Gastroesophageal sphincter (tissue), 3 donors: Measurements from ENCODE around the gene SDS.
"Not testable (repeated sequence)": the region's sequence is repeated elsewhere in the genome, so short reads cannot be mapped to it uniquely, and the experiment has no call there.

Source experiments
- CTCF ChIP-seq, 4 experiments: fragments of 200-600 bp in 2 of 4; fragments of 450-650 bp in 2 of 4; sonication (generic) in 1 of 4; IDR thresholded peaks; one replicate each; pipeline ENCODE4 v1.5.1; 2017 to 2019; ENCODE audit warnings: antibody characterized with exemption in 4 of 4, mild to moderate bottlenecking in 2 of 4, moderate library complexity in 2 of 4
- POLR2AphosphoS5 ChIP-seq: sonication (generic); formaldehyde crosslinking; IDR thresholded peaks from one replicate; pipeline ENCODE4 v1.6.1; 2017; ENCODE audit warnings: antibody characterized with exemption

GRCh38 chr12:113354192-113354591 lies 49.5 kb downstream of the SDS start:
- not testable (repeated sequence) for TF ChIP-seq POLR2AphosphoS5; CTCF (IDR thresholded peaks at IDR 0.05)
